GM19463 (cell line): ENCODE measurements around the gene FGGY.

Experiments
- ATAC-seq: cut with Tn5 transposase; IDR thresholded peaks from one replicate; pipeline ENCODE4 v1.9.1; 2021; ENCODE audit warnings: mild to moderate bottlenecking, moderate library complexity; ENCODE audit not compliant: unreplicated experiment

Gene FGGY

GRCh38 chr1:59788825-59789224 lies 491.9 kb downstream of the FGGY start:
- ATAC-seq, result no peak

GRCh38 chr1:59798600-59798999 lies 501.7 kb downstream of the FGGY start:
- ATAC-seq, result no peak

- no peak for ATAC-seq
These were observed 506.7 kb downstream of the FGGY start for GRCh38 chr1:59803458-59804038.

- no peak for ATAC-seq
These were observed 507.4 kb downstream of the FGGY start for GRCh38 chr1:59804301-59804700.

- no peak for ATAC-seq
These were observed 508.7 kb downstream of the FGGY start for GRCh38 chr1:59805554-59805953.
